Dedifferentiated amniotic fluid mesenchymal stem cell (primary cell): ENCODE results near the gene PERCC1.
"Not testable (repeated sequence)": the region's sequence is repeated elsewhere in the genome, so short reads cannot be mapped to it uniquely, and the experiment has no call there.

Source experiments
- DNase-seq: peaks from one replicate; pipeline ENCODE4 v3.0.0-alpha.2; 2016; ENCODE audit errors: extremely low spot score

PERCC1 gene

DNA sequence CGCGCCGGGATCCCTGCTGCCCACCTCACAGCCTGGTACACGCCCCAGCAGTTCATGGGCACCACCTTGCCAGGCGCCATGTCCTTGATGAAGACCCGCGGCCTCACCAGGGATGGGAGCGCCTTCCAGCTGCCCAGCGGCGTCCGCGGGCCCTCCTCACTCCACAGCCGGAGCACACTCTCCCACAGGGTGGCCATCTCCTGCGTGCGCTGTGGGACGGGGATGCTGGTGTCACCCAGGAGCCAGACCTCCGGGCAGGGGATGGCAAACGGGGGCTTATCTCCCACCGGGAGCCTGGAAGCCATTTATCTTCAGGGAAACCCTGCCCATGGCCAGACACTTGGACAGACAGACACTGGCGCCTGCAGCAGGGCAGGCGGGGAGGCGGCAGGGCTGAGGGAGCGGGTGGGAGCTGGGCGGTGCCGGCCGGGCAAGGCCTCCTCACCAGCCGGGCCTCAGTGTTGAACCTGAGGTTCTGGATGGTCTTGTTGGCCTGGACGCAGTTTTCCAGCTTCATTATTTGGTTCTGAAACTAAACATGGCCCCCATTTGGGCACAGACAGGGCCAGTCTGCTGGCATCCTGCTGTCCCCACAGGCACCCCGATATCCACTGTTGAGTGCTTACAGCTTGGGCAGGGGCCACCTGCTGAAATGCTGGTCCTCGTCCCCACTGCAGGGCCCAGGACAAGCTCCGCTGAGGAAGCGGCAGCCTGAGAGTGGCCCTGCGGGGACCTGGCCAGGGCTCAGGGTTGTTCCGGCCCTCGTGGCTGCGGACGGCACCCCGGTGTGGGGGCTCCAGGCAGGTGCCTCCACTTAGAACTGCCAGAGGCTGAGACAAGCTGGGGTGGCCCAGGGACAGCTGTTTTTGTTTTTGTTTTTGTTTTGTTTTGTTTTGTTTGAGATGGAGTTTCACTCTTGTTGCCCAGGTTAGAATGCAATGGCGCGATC lies 4.0 kb downstream of the PERCC1 start:
- no peak for DNase-seq

DNA sequence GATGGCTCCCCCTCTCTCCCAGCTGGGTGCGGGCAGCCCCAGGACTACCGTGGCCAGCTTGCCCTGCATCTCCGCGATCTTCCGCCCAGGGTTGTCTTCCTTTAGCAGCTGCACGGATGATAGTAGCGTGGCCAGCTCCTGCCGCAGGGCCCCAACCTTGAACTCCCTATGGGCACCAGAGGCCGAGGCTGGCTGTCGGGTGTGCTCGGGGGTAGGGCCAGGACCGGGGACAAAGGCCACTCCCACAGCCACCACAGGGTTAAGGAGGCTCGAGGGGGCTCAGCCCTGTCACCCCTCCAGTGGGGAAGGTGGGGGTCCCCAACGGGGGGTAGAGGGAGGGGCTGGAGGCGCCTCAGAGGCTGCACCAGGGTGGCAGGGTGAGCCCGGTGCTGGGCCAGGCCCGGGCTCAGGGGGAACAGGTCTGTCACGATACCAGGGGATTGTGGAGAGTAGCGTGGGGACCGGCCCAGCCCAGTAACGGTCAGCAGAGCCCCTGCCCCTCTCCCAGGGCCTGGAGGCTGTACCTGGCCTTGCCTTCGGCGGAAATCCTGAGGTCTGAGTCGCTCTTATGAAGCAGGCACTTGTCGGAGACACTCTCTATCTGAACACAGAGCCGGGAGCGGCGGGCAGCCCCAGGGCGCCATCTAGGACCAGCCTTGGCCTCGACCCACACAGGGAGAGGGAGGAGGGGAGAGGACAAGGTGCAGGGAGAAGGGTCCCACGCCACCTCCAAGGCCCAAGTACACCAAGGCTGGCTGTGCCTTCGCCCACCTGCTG lies 5.2 kb downstream of the PERCC1 start:
- no peak for DNase-seq

DNA sequence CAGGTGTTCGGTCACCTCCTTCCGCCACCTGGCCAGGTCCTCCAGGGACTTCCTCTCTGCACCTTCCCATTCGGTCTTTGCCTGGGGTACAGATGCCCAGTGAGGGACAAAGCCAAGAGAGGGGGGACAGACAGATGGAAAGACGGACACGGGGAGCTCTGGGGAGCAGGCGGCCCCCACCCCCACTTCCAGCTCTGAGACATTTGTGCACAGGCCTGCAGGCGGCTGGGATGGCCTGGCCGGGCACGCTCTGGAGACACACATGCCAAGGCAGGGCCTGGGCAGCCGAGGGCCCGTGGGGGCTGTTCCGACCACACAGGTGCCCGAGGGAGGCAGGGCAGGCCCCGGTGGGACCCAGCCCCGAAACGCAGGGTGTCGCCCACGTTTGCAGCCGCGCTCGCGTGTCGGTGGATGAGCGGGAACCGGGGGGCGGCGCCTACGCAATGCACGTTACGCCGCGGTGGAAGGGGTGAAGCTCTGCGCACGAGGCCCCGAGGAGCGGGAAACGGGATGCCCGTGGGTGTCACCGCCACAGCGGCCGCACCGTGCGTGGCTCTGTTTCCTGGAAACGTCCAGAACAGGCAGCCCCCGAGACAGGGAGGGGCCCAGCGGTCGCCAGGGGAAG lies 6.0 kb downstream of the PERCC1 start:
- no peak for DNase-seq

DNA sequence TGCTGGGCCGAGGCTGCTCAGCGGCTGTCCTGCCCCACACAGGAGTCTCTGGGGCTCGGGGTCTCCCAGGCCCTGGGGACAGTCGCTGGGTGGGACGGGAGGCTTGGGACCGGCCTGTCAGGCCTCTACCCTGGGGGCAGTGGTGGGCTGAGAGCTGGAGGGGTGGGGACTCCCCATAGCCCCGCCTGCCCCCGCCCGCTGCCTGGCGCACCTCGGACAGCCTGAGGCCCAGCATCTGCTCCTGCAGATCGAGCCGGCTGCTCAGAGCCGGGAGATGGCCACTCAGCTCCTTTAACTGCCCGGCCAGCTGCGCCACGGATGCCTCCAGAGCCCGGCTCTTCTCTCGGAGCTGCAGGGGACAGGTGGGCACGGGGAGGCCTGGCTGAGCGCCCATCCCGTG lies 6.7 kb downstream of the PERCC1 start:
- DNase-seq, result no peak

DNA sequence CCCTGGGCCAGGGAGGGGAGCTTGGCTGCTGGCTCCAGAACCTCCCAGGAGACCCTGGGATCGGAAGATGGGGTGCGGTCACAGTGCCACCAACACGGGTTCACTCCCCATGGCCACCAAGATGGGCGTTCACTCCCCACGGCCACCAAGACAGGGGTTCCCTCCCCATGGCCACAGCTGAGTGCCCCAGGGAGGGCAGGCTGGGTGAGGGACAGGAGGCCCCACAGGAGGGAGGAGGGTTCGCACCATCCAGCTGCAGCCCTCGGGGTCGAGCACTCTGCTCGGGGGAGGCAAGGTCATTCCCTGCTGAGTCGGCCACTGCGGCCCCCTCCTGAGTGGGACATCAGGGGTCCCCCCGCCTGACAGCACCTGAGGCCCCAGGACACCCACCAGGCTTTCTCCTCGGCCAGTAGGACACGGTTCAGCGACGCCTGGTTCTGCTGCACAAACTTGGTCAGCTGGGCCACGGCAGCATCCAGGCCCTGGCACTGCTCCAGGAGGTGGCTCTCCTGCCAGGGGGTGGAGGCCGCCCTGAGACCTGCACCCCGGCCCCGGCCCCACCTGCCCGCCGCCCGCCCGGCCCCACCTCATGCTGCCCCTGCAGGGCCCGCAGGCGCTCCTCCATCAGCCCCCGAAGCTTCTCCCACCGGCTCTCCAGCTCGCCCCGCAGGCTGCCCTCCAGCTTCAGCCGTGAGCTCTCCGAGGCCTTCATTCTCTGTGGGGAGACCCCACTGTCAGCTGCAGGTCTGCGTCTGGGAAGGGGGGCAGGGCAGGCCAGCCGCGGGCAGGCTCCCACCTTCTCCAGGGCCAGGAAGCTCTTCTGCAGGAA lies 7.6 kb downstream of the PERCC1 start:
- DNase-seq, result no peak

DNA sequence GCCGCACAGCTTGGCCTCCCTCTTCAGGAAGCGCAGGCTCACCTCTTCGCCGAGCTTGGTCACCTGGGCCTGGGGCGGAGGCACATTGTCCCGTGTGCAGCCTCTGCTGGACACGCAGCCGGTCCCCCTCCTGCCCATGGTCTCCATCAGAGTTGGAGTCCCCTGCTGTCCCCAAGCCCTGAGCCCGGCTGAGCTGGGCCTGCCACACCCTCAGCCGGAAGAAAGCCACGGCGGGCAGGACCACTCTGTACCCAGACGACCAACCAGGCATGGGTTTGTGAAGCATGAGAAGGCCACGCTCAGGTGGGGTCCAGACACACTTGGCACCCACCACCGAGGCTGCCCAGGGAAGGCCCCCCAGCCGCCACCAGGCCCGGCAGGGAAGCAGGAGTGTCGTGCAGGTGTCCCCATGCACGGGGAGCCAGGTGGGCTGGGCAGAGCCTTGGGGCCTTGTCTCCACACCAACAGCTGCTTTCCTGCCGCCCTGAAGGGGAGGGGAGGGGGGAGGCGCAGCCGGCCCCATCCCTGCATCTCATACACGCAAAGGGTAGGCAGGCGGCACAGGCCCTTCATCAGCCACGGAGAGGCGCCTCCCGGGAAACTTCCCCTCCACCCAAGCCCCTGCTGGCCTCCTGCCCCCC lies 8.3 kb downstream of the PERCC1 start:
- no peak for DNase-seq

DNA sequence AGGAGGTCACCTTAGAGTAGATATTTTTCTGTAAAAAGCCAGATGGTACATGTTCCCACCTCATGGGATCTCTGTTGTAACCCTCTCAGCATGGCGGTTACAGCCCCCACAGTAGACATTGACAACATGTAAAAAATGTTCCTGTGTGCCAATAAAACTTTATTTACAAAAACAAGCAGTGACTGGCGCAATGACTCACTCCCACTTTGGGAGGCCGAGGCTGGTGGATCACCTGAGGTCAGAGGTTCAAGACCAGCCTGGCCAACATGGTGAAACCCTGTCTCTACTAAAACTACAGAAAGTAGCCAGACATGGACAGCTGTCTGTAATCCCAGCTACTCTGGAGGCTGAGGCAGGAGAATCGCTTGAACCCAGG lies 8.8 kb downstream of the PERCC1 start:
- DNase-seq, result not testable (repeated sequence)

DNA sequence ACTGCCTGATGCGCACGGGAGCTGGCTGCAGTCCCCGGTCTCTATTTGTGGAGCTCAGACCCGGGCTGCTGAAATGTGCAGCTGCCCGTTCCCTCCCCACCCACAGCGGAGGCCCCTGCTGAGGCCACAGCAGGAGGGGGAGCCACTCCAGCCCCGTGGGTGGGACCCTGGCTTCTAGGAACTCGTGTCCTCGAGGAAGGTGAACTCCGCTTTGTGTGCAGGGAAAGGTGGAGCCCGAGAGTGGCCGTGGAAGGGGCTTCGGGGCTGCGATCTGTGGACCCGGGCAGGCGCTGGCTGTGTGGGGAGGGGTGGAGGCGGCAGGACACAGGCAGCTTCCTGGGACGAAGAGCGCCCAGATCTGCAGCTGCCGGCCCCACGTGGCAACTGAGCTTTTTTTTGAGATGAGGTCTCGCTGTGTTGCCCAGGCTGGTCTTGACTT lies 10.5 kb downstream of the PERCC1 start:
- no peak for DNase-seq

DNA sequence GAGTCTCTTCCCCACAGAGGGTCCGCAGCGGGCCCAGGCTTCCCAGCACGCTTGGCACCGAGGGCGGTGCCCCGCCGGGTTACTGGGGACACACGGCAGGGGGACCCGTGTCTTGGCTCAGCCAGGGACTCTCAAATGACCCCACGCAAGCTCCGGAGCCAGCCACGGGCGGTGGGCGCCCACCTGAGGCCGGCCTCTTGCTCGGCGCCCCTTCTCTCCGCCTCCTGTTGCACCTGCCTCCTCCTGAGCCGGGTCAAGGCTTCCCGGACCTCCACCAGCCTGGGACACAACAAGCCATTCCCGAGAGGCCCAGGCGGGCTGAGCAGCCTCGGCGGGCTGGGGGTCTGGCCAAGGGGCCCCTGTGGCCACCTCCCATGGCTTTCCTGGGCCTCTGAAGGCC lies 11.8 kb downstream of the PERCC1 start:
- no peak for DNase-seq

DNA sequence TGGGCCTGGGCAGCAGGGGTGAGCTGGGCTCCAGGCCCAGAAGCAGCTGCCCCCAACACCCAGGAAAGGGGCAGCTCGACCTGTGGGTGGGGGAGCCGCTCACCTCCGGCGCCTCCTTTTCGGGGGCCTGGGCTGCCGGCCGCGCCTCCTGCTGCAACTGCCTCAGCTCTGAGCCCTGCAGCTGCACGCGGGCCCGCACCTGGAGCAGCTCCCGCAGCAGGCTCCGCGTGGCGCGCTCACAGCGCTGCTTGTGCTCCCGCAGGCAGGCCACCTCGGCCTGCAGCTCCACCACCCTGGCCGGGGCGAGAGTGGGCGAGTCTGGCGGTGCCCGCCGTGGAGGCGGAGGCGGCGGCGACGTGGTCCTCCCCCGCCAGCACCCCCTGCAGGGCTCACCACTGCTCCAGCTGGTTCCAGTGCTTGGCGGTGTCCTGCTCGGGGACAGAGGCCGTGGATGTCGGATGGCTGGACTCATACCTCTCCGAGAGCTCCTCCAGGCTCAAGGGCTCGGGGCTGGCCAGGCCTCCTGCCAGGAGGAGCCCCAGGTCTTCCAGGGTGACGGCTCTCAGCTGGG lies 12.6 kb downstream of the PERCC1 start:
- DNase-seq, result no peak

DNA sequence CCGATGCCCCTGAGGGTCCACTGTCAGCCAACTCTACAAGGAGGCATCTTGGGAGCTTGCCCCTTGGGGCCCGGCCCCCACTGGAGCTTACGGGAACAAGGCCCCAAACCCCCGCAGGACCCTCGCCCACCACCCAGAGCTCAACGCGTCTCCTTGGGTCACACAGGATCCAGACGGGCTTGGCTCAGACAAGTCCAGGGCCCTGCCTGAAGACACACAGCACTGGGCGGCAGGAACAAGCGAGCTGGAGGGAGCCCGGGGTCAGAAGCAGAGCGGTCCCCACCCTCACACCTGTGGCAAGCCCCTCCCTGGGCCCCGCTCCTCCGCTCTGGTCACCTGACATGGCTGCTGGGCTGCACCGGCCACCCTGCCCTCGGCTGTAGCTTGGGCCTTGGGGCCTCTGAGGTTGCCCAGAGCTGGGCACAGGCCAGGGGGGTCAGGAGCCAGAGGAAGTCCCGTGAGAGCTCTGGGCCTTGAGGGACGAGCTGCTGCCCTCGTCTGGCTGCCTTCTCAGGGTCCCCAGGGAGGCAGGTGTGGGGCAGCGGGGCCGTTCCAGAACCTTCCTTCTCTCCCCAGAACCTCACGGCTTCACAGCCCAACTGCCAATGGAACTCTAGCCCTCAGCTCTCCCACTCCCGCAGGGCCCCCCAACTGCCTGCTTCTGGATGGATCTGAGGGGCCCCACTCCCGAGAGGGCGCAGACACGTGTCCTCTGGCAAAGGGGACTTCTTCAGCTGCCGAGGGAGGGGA lies 13.3 kb downstream of the PERCC1 start, which contains the start of gene CCDC154:
TSS of gene CCDC154 (minus strand) at position 577 of the 750 bp plus-strand sequence. CDS start at position 343, 234 bp downstream.
- DNase-seq, result no peak

DNA sequence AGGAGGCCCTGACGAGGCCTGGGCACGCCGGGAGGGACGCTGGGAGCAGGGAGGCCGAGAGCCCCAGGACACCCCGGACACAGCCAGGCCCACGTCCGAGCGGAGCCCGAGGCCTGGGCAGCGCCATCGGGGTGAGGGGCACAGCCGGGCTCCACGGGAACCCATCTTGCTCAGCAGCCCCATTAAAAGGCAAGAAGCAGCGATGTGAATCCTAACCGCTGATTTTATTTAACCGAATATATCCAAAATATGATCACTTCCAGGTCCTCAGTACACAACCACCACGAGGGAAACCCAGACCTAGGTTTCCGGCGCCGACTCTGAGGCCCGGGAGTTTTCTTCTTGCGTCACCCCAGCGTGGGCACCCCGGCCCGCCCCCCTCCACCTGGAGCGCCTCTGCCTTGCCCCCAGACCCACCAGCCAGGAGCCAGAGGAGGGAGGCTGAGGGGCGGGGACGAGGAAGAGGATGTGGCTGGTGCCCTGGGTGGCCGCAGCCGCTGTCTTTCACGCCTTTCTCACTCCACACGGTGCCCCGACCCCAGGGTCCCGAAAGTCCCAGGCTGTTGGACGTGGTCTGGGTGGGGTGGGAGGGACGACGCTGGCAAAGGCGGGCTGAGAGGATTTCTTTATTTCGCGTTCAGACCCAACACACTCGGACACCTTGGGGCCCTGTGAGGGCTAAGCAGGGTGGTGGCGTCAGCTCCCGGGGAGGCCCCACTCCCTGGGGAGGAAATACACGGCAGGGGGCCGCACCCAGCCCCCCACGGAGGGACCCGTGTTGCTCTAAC lies 14.0 kb downstream of the PERCC1 start:
- no peak for DNase-seq

DNA sequence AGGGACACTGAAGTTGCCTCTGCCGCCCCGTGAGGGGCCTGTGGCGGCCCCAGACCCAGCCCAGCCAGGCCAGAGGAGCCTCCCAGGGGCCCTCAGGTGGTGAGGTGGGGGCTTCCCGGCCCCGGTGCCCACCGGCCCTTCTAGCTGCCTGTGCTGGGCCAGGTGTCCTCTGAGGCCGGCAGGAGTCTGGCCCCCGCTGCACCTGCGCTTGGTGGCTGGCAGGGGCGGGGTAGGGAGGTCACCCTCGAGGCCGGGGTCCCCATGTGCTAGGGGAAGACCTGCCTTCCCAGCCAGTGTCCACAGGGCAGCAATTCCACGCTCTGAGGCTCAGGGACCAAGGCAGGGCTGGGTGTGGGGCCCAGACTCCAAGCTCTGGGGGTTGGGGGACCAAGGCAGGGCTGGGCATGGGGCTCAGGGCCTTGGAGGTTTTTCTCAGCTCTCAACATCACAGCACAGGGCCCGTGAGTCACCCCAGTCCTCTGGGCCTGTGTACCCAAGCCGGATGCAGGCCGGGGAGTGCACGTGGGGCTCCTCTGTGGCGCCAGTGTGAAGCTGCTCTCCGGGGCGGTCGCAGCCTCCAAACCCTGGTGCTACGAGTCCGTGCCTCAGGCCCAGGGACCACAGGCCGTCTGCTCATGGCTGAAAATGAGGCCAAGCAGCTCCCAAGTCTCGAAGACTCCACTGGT lies 14.8 kb downstream of the PERCC1 start:
- no peak for DNase-seq

DNA sequence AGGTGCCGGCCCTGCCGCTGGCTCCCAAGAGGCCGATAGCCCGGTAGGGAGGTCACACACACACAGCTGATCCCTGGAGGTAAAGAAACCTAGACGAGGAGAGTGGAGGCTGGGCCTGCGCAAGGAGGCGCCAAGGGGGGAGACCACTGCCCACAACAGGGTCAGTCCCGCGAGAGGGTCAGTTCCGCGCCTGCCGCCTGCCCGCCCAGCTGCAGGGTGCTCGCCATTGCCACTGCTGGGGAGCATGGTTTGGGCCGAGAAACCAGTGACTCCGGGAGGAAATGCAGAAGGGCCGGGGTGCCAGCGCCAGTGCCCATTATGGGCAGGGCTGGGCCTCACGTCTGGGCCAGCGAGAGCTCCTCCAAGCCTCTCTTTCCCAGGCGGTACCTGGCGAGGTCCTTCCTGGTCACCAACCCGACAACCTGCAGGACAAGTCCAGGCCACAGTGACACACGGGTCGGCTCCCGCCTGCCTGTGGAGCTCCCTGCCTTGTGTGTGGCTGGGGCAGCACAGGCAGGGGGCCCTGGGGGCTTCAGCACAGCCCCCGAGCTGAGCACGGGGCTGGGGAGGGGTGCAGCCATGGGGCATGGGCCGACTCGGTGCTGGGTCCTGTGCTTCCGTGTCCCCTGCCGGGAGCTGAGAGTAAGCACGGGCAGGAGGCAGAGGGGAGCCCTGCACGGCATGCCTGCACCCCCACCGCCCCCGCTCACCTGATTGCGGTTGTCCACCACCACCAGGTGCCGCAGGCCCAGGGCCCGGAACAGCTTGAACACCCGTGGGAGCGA lies 15.6 kb downstream of the PERCC1 start:
- no peak for DNase-seq

DNA sequence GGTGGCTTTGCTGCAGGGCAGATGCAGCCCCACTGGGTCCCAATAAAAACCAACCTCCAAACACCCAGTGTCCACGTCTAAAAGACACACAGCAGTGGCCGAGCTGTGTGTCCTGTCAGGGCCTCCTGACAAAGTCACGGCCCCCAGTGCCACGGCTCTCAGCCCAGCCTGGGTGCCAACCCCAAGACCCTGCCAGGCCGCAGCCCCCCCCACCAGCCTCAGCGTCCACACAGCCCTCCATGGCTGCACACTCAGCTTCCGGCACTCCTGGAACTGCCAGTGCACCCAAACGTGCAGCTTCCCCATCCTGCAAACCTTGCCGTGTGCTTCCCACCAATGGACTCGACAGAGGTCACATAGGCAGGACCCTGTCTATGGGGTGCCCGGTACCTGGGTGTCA lies 17.1 kb downstream of the PERCC1 start:
- no peak for DNase-seq

DNA sequence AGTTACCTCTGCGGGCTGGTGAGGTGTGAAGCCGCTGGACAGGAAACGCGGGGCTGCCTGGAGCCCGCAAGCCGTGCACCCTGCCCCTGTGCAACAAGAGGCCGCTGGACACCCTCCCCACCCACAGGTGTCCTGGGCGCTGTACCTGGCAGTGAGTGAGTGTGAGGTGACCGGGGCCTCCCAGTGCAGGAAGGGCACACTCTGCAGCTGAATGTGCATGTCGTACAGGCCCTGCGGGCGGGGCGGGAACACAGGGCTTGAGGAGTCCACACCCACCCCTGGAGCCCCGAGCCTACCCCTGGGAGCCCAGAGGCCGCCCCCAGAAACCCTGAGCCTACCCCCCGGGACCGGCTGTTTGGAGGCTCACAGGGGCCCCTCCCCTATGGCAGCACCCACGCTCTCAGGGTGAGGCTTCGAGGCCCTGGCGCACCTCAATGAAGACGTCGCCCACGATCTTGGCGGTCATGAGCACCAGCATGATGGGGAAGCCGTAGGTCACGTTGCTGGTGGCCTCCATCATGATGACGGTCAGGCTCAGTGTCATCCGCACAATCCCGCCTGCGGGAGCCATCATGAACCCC lies 17.7 kb downstream of the PERCC1 start:
- DNase-seq, result no peak

DNA sequence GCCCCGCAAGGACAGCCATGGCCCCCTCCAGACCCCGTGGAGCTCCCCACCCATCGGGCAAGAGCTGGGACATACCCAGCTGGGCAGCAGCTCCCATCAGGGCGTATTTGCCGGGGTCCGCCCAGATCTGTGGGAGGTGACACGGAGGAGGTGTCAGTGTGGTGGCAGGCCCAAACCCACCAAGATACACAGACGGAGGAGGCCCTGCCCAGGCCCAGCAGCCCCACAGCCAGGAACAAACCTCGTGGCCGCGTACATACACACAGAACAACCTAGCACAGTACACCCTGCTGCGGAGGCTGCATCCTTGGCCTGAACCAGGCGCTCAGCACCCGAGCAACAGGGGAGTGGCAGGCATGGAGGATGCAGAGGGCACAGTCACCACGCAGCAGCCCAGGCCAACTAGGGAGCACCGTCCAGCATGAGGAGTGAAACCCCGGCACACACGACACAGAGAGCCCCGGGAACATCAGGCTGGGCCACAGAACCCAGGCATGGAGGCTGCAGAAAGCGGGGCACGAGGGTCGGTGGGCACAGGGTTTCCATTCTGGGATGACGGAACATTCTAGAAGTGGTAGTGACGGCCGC lies 18.4 kb downstream of the PERCC1 start:
- DNase-seq, result no peak
